Tibial nerve (tissue), 3 donors: Measurements from ENCODE around the gene PPP1R1B.

ENCODE experiments used
- POLR2A ChIP-seq, 2 donors: fragments of 450-650 bp; IDR thresholded peaks; one replicate each; pipeline ENCODE4 v1.6.1; 2017; ENCODE audit warnings: antibody characterized with exemption in 2 of 2, mild to moderate bottlenecking in 2 of 2, moderate library complexity in 2 of 2
- TF ChIP-seq, protein P1 (sequence below), 5 experiments: fragments of 200-600 bp in 3 of 5; fragments of 450-650 bp in 2 of 5; sonication (generic) in 3 of 5; IDR thresholded peaks; one replicate each; pipeline ENCODE4 v1.5.1; 2016 to 2019; ENCODE audit warnings: antibody characterized with exemption in 5 of 5, mild to moderate bottlenecking in 3 of 5, moderate library complexity in 2 of 5

DNA sequence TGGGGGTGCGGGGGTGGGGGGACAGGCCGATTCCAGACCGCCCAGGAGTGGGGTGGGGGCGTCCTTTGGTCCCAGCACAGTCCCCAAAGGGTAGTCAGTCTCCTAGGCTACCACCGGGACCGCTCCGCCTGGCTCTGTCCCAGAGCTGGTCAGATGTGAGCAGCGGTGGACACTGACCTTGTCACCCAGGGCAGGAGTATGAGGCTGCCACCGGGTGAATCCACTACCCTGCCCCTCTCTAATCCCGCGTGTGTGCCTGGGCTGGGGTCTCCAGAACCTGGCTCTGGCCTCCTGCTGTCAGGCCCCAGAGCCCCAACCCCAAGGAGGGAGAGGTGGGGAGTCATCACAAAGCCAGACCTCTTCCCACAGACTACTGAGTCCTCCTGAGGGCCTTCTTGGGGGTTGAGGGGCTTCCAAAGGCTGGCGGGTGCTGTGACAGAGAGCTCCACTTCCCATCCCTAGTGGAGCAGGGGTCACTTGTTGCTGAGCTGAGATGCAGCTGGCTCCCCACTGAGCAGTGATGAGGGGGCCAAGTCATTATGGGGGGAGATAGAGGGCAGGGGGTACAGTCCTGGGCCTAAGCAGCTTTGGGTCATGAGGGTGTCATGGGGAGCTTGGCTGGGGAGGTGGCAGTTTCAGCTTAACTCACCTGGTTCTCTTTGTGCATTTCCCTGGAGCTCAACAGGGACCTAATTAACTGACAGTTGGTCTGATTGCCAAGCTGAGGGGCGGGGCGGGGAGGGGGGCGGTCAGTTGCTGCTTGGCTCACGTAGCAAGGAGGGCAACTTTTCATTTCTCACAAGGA lies 1.2 kb downstream of the PPP1R1B start:
- no peak for TF ChIP-seq POLR2A (IDR thresholded peaks at IDR 0.05)
- TF ChIP-seq, protein P1, sequence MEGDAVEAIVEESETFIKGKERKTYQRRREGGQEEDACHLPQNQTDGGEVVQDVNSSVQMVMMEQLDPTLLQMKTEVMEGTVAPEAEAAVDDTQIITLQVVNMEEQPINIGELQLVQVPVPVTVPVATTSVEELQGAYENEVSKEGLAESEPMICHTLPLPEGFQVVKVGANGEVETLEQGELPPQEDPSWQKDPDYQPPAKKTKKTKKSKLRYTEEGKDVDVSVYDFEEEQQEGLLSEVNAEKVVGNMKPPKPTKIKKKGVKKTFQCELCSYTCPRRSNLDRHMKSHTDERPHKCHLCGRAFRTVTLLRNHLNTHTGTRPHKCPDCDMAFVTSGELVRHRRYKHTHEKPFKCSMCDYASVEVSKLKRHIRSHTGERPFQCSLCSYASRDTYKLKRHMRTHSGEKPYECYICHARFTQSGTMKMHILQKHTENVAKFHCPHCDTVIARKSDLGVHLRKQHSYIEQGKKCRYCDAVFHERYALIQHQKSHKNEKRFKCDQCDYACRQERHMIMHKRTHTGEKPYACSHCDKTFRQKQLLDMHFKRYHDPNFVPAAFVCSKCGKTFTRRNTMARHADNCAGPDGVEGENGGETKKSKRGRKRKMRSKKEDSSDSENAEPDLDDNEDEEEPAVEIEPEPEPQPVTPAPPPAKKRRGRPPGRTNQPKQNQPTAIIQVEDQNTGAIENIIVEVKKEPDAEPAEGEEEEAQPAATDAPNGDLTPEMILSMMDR (IDR thresholded peaks at IDR 0.05) = no peak
